Measurements from ENCODE around the gene LARP1B.
A peak's percentile ranks its signal among the peaks of the same experiment; 100 is the strongest.
"Not testable (repeated sequence)": the region's sequence is repeated elsewhere in the genome, so short reads cannot be mapped to it uniquely, and the experiment has no call there.

The LARP1B gene

GRCh38 chr4:128060699-128061565 is at the start of gene LARP1B:
LARP1B (plus strand) TSS chr4:128061312; CDS start chr4:128074952, 13,640 bp downstream.
- peak; percentile 79 to 87 for DNase-seq (ENCODE audit: low read depth in 2 of 2, low spot score in 1 of 2)

DNA sequence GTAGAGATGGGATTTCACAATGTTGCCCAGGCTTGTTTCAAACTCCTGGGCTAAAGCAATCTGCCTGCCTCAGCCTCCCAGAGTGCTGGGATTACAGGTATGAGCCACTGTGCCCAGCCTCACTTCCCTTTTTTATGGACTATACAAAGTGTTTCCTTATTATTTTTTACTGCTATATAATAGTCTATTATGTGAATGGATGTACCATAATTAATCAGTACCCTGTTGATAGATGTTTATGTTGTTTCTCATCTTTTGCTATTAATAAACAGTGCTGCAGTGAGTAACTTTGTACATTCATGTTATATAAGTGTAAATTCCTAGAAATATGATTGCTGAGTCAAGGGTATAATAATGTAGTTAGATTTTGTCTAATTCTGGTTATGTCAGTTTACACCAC is 35.8 kb upstream of the LARP1B start:
- no peak for DNase-seq (ENCODE audit: low read depth in 2 of 2, low spot score in 1 of 2)

DNA sequence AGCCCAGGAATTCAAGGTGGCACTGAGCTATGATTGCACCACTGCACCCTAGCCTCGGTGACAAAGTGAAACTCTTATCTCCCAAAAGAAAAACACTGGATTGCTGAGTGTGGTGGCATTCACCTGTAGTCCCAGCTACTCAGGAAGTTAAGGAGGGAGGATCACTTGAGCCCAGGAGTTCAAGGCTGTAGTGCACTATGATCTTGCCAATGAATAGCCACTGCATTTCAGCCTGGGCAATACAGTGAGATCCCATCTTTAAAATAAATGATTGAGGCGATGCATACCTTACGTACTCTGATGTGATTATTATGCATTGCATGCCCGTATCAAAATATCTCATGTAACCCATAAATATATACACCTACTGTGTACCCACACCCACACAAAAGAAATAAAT is 31.2 kb upstream of the LARP1B start:
- DNase-seq (ENCODE audit: low read depth in 2 of 2, low spot score in 1 of 2): no peak

- no peak for DNase-seq (ENCODE audit: low read depth in 2 of 2, low spot score in 1 of 2)
These were observed 29.2 kb upstream of the LARP1B start for GRCh38 chr4:128031756-128032384.

DNA sequence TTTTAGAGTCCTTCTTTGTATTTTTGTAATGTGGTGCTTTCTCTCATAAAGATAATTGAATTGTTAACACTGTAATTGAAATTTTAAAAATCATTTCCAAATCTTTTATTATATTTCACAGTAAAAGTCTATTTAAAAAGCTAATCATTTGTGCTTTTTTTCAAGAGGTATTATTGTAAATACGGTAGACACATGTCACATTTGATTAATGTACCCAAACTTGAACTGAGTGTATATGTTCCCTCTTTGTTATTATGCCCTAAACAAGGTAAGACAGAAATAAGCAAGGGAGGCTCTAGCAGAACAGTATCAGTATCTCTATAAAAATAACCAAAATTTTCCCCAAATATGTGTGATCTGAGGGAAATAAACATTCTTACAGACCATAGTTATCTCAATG is 21.5 kb upstream of the LARP1B start:
- no peak for DNase-seq (ENCODE audit: low read depth in 2 of 2, low spot score in 1 of 2)

- not testable (repeated sequence) for DNase-seq (ENCODE audit: low read depth in 2 of 2, low spot score in 1 of 2)
These were observed 14.1 kb upstream of the LARP1B start for GRCh38 chr4:128047019-128047418.

DNA sequence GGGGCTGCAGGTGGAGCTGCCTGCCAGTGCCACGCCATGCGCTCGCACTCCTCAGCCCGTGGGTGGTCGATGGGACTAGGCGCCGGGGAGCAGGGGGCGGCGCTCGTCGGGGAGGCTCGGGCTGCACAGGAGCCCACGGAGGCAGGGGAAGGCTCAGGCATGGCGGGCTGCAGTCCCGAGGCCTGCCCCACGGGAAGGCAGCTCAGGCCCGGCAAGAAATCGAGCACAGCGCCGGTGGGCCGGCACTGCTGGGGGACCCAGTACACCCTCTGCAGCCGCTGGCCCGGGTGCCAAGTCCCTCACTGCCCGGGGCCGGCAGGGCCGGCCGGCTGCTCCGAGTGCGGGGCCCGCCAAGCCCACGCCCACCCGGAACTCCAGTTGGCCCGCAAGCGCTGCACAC is 13.6 kb upstream of the LARP1B start:
- not testable (repeated sequence) for DNase-seq (ENCODE audit: low read depth in 2 of 2, low spot score in 1 of 2)

GRCh38 chr4:128051229-128051628 is 9.9 kb upstream of the LARP1B start:
- DNase-seq (ENCODE audit: low read depth in 2 of 2, low spot score in 1 of 2): not testable (repeated sequence)

DNA sequence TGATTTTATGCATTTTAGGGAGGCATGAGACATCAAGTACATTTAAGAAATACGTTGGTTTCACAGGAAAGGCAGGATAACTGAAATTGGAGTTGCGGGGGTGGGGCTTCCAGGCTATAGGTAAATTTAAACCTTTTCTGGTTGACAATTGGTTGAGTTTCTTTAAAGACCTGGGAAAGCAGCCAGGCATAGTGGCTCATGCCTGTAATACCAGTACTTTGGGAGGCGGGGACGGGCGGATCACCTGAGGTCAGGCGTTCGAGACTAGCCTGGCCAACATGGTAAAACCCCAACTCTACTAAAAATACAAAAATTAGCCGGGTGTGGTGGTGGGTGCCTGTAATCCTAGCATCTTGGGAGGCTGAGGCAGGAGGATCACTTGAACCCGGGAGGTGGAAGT is 6.2 kb upstream of the LARP1B start:
- DNase-seq (ENCODE audit: low read depth in 2 of 2, low spot score in 1 of 2): not testable (repeated sequence)

DNA sequence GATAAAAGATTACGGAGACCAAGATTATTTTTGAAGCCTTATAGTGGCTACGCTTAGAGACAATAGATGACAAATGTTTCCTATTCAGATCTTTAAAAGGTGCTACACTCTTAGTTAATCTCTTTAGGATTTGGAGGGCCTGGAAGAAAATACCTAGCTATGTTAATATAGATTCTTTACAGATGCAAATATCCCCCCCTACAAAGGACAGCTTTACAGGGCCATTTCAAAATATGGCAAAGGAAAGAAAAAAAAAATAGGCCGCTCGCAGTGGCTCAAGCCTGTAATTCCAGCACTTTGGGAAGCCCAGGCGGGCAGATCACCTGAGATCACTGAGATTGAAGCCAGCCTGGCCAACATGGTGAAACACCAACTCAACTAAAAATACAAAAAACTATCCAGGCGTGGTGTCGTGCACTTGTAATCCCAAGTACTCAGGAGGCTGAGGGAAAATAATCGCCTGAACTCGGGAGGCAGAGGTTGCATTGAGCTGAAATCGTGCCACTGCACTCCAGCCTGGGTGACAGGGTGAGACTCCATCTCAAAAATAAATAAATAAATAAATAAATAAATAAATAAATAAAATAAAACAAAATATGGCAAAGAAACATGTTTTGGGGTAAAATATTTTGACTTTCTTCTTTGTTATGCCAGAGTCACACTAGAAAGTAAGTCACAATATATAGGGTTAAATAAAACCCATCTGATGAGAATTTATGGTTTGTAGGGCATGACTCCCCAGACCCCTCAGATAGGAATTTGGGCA is 5.5 kb upstream of the LARP1B start:
- not testable (repeated sequence) for DNase-seq (ENCODE audit: low read depth in 2 of 2, low spot score in 1 of 2)

DNA sequence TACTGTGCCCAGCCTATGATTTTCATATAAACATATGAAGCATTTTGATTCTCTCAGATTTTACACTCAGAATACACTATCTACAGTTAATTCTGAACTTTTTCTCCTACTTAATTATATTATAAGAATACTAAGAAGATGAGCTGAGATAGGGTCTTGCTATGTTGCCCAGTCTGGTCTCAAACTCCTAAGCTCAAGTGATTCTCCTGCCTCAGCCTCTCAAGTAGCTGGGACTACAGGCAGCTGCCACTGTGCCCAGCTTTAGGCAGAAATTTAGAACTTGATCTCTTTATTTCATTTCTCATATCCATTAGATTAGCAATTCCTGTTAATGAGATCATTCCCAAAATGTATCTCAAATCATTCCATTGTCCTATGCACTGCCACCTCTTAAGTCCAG is 4.7 kb upstream of the LARP1B start:
- no peak for DNase-seq (ENCODE audit: low read depth in 2 of 2, low spot score in 1 of 2)

DNA sequence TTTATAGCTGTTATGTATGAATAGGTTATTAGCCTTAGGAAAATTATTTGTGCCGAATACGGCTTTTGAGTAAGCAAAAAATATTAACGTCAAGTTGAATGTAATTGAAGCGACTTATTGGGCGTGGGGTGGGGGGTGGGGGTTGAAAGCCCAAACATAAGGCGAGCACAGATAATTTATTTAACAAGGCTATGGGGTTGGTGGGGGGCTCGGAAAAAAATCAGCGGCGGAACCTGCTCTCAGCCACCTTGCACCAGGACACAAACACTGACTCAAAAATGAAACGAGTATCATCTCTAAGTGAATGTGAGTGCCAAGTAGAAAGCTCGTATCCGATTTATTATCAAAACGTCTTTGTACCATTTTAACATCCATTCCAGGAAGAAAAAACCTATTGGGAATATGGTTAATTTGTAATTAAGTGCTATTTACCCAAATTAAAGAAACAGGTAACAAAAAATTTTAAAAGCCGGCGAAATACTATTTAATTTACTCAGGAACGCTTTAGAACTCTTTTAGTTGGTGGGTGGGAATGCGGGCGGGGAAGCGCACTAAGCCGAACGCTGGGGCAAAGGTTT is 902 bp upstream of the LARP1B start:
- DNase-seq (ENCODE audit: low read depth in 2 of 2, low spot score in 1 of 2): no peak

GRCh38 chr4:128061566-128062536 is 739 bp downstream of the LARP1B start:
- peak; percentile 27 to 31 for DNase-seq (ENCODE audit: low read depth in 2 of 2, low spot score in 1 of 2)

- not testable (repeated sequence) for DNase-seq (ENCODE audit: low read depth in 2 of 2, low spot score in 1 of 2)
These were observed 5.3 kb downstream of the LARP1B start for GRCh38 chr4:128066453-128066820.

GRCh38 chr4:128068918-128069317 is 7.8 kb downstream of the LARP1B start:
- DNase-seq (ENCODE audit: low read depth in 2 of 2, low spot score in 1 of 2): no peak

DNA sequence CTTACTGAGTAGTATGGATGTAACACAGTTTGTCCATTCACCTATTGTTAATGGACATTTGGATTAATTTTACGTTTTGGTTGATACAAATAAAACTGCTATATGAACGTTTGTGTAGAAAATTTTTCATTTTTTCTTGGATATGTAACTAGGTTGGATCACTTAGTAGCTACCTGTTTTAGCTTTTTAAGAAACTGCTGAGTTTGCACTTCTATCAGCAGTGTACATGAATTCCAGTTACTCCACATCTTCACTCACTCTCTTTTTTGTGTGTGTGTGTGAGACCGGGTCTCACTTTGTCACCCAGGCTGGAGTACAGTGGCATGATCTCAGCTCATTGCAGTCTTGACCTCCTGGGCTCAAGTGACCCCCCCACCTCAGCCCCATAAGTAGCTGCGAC is 15.4 kb downstream of the LARP1B start:
- DNase-seq (ENCODE audit: low read depth in 2 of 2, low spot score in 1 of 2): no peak

DNA sequence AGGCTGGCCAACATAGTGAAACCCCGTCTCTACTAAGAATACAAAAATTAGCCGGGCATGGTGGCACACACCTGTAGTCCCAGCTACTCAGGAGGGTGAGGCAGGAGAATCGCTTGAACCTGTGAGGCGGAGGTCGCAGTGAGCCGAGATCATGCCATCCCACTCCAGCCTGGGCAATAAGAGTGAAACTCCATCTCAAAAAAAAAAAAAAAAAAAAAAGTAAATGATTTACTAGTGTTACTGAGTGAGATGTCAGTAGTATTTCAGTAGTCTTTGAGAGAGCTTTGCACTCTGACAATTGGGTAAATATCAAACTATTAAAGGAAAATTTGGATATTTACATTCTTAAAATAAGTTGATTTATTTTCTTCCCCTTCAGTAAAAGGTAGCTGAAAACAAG is 34.2 kb downstream of the LARP1B start:
- DNase-seq (ENCODE audit: low read depth in 2 of 2, low spot score in 1 of 2): not testable (repeated sequence)

DNA sequence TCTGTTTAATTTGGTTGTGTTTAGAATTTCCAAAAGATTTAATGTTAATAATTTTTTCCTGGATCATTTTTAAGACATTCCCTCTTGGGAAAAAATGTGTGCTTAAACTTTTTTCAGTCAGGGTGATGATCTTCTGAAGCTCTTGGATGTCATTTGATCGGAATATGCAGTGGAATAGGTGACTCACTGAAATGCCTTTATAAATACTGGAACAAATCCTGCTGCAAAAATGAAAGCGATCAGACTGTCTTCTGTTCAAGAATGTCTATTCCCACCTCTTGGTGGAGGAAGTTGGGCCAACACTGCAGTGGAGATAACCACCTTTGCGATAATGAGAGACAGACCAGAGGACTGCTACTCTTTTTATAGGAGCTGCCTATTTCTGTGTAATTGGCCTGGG is 46.7 kb downstream of the LARP1B start:
- no peak for DNase-seq (ENCODE audit: low read depth in 2 of 2, low spot score in 1 of 2)

DNA sequence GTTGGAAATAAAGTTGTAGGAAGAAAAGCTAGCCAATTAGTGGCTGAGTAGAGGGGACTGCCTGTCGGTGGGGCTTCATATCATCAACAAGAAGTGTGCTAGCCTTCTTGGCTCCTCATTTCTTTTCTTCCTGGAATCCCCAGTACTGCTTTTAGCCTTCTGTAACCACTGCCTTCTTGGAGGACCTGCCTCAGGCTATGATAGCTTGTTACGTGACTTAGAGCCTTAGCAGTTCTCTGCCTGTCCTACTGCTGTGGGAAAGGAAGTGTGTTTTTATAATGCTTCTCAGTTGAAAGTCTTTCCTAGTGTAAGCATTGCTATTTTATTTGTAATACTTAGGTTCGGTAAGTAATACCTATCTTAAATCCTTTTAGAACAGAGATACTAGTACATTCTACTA is 61.9 kb downstream of the LARP1B start:
- DNase-seq (ENCODE audit: low read depth in 2 of 2, low spot score in 1 of 2): no peak

GRCh38 chr4:128130621-128131020 is 69.5 kb downstream of the LARP1B start:
- no peak for DNase-seq (ENCODE audit: low read depth in 2 of 2, low spot score in 1 of 2)

Measured in stimulated activated CD8-positive, alpha-beta memory T cell treated with anti-CD3 and anti-CD28 coated beads, Interleukin-4, amount 100 ng/mL, for 1 hour (primary cell).